HUES48 (cell line): ENCODE measurements around the gene HCN2.
"Not testable (repeated sequence)": the region's sequence is repeated elsewhere in the genome, so short reads cannot be mapped to it uniquely, and the experiment has no call there.

ENCODE experiments used
- H3K27ac ChIP-seq: one replicate; pipeline ENCODE4 v1.7.0; 2013; ENCODE audit warnings: low read depth, low read length, inconsistent platforms
- H3K27me3 ChIP-seq: 2 replicates; pipeline ENCODE4 v1.6.1; 2013; ENCODE audit warnings: mild to moderate bottlenecking, low read length; ENCODE audit not compliant: control insufficient read depth, insufficient read depth
- H3K36me3 ChIP-seq: 2 replicates; pipeline ENCODE4 v1.6.1; 2013; ENCODE audit warnings: low read length; ENCODE audit not compliant: control insufficient read depth, insufficient read depth
- H3K4me1 ChIP-seq: 2 replicates; pipeline ENCODE4 v1.6.1; 2013; ENCODE audit warnings: mild to moderate bottlenecking, low read length; ENCODE audit not compliant: control insufficient read depth, insufficient read depth
- H3K4me3 ChIP-seq: 2 replicates; pipeline ENCODE4 v1.5.1; 2013; ENCODE audit warnings: mild to moderate bottlenecking, low read depth, low read length
- H3K9ac ChIP-seq: 2 replicates; pipeline ENCODE4 v1.6.1; 2013; ENCODE audit warnings: mild to moderate bottlenecking, low read depth, low read length, moderate library complexity
- H3K9me3 ChIP-seq: 2 replicates; pipeline ENCODE4 v1.6.1; 2013; ENCODE audit warnings: low read length; ENCODE audit not compliant: control insufficient read depth, insufficient read depth

The HCN2 gene

DNA sequence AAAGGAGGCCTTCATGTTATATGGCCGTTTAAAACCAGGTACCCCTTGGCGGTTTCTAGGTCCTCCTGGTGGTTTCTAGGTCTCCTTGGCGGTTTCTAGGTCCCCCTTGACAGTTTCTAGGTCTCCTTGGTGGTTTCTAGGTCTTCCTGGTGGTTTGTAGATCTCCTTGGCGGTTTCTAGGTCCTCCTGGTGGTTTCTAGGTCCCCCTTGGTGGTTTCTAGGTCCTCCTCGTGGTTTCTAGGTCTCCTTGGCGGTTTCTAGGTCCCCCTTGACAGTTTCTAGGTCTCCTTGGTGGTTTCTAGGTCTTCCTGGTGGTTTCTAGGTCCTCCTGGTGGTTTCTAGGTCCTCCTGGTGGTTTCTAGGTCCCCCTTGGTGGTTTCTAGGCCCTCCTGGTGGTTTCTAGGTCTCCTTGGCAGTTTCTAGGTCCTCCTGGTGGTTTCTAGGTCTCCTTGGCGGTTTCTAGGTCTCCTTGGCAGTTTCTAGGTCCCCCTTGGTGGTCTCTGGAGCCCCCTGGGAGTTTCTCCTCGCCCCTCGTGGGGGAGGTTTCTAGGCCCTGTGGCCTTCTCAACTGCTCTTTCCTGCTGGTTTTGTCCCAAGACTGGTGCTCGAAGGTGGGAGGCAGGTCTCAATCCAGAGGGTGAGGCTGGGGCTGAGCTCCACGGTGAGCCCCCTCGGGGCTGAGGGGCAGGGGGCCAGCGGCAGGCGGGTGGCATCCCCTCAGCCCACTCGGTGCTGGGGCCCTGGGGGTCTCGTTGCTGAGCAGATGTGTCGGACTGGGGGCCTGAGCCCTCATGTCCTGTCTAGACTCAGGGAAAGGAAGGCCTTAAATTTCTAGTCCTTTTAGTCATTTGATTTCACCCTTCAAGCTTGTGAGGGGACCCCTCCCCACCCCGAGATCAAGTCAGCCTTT is 8.0 kb downstream of the HCN2 start:
- Histone ChIP-seq H3K9me3 (no peaks in the 10 kb centered on the region; the same call in 1 of the 2 replicates), H3K36me3 (no peaks in the 10 kb centered on the region), H3K27me3 (no peaks in the 10 kb centered on the region), H3K27ac (no peak overlapping the region), H3K4me1 (no peaks in the 10 kb centered on the region), H3K9ac (no peak overlapping the region), H3K4me3 (no peak overlapping the region)

DNA sequence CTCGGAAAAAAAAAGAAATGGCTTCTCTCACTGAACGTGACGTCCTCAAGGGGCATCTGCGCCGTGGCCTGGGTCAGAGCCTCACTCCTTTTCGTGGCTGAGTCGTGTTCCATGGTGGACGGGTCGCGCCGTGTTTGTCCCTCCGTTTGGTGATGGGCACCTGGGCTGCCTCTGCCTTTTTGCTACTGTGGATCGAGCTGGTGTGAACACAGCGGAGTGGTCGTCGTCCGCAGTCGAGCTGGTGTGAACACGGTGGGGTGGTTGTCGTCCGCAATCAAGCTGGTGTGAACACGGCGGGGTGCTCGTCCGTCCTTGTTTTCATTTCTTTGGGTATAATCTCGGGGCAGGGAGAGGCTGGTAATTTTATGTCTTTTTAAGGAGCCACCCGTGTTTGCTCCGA is 11.6 kb downstream of the HCN2 start:
- Histone ChIP-seq H3K27ac (no peak overlapping the region), H3K9me3 (no peaks in the 10 kb centered on the region; the same call in 1 of the 2 replicates), H3K4me1 (no peaks in the 10 kb centered on the region), H3K36me3 (no peaks in the 10 kb centered on the region), H3K27me3 (no peaks in the 10 kb centered on the region), H3K4me3 (no peak overlapping the region), H3K9ac (no peak overlapping the region)

DNA sequence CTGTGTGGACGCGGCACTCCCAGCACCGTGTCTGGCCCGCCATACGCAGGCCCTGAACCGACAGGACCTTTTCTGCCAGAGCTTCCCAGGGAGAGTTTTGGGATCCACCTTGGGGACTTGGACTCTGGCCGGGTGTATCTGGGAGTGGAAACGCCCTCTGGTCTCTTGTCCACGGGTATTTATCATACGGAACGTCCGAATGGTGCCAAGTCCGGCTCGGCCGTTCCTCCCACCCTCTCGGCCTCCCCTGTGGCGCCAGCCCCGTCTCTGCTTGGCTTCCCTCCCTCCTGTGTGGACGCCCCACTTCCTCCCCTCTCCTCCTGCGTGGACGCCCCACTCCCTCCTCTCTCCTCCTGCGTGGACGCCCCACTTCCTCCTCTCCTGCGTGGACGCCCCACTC is 12.1 kb downstream of the HCN2 start:
- no peaks in the 10 kb centered on the region for H3K4me1 ChIP-seq
- H3K4me3 ChIP-seq = no peak overlapping the region
- no peaks in the 10 kb centered on the region for H3K36me3 ChIP-seq
- no peaks in the 10 kb centered on the region for H3K27me3 ChIP-seq
- no peak overlapping the region for H3K9ac ChIP-seq
- no peaks in the 10 kb centered on the region; the same call in 1 of the 2 replicates for H3K9me3 ChIP-seq
- H3K27ac ChIP-seq = no peak overlapping the region

DNA sequence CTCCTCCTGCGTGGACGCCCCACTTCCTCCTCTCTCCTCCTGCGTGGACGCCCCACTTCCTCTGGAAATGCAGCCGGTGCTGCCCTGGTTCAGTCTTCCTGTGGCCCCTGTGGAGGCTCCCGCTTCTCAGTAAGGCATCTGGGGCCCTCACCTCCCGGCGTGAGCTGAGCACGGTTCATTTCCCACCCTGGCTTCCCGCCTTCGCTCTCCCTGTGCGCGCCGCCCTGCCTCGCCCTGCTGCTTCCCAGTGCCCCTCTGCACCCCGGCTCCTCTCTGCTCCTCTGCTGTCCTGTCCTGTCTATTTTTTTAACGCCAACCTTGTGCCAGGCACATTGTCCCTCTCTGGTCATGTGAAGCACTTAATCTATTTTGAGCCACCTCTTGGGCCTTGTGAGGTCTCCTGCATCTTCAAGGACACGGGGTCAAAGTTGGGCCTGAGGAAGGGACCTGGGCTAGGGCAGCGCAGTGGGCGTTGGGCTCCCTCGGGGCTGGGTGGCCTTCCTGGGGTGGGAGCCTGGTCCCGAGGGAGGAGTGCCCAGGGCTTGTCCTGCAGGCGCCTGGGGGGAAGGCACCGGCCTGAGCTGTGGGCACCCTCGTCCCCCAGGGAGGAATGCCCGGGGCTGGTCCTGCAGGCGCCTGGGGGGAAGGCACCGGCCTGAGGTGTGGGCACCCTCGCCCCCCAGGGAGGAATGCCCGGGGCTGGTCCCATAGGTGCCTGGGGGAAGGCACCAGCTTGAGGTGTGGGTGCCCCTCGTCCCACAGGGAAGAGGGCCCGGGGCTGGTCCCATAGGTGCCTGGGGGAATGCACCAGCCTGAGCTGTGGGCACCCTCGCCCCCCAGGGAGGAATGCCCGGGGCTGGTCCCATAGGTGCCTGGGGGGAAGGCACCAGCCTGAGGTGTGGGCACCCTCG is 13.0 kb downstream of the HCN2 start:
- Histone ChIP-seq H3K9me3 (no peaks in the 10 kb centered on the region; the same call in 1 of the 2 replicates), H3K27me3 (no peaks in the 10 kb centered on the region), H3K27ac (no peak overlapping the region), H3K9ac (no peak overlapping the region), H3K36me3 (no peaks in the 10 kb centered on the region), H3K4me3 (no peak overlapping the region), H3K4me1 (no peaks in the 10 kb centered on the region)

DNA sequence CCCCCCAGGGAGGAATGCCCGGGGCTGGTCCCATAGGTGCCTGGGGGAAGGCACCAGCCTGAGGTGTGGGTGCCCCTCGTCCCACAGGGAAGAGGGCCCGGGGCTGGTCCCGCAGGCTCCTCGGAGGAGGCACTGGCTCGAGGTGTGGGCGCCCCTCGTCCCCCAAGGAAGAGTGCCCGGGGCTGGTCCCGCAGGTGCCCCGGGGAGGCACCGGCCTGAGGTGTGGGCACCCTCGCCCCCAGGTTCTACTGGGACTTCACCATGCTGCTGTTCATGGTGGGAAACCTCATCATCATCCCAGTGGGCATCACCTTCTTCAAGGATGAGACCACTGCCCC is 13.6 kb downstream of the HCN2 start:
- H3K27ac ChIP-seq, H3K9ac ChIP-seq, H3K36me3 ChIP-seq, H3K4me3 ChIP-seq, H3K9me3 ChIP-seq, H3K27me3 ChIP-seq, H3K4me1 ChIP-seq: not testable (repeated sequence)

DNA sequence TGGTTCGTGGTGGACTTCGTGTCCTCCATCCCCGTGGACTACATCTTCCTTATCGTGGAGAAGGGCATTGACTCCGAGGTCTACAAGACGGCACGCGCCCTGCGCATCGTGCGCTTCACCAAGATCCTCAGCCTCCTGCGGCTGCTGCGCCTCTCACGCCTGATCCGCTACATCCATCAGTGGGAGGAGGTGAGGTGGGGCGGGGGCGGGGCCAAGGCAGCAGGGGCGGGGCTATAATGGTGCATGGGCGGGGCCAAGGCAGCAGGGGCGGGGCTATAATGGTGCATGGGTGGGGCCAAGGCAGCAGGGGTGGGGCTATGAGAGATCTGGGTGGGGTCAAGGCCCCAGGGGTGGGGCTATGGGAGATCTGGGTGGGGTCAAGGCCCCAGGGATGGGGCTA is 14.1 kb downstream of the HCN2 start:
- not testable (repeated sequence) for H3K27ac ChIP-seq, H3K36me3 ChIP-seq, H3K9me3 ChIP-seq, H3K27me3 ChIP-seq, H3K9ac ChIP-seq, H3K4me1 ChIP-seq, H3K4me3 ChIP-seq

DNA sequence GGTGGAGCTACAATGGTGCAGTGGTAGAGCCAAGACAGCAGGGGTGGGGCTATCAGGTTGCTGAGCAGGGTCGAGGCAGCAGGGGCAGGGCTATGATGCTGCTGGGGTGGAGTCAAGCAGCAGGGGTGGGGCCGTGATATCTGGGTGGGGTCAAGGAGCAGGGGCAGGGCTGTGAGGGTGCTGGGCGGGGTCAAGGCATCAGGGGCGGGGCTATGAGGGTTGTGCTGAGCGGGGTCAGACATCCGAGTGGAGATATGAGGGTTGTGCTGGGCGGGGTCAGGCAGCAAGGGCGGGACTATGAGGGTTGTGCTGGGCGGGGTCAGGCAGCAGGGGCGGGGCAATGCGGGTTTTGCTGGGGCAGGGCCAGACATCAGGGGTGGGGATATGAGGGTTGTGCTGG is 14.7 kb downstream of the HCN2 start:
- H3K9ac ChIP-seq = no peak overlapping the region
- no peaks in the 10 kb centered on the region for H3K36me3 ChIP-seq
- no peaks in the 10 kb centered on the region for H3K27me3 ChIP-seq
- no peaks in the 10 kb centered on the region; the same call in 1 of the 2 replicates for H3K9me3 ChIP-seq
- H3K27ac ChIP-seq = no peak overlapping the region
- no peaks in the 10 kb centered on the region for H3K4me1 ChIP-seq
- H3K4me3 ChIP-seq = no peak overlapping the region

DNA sequence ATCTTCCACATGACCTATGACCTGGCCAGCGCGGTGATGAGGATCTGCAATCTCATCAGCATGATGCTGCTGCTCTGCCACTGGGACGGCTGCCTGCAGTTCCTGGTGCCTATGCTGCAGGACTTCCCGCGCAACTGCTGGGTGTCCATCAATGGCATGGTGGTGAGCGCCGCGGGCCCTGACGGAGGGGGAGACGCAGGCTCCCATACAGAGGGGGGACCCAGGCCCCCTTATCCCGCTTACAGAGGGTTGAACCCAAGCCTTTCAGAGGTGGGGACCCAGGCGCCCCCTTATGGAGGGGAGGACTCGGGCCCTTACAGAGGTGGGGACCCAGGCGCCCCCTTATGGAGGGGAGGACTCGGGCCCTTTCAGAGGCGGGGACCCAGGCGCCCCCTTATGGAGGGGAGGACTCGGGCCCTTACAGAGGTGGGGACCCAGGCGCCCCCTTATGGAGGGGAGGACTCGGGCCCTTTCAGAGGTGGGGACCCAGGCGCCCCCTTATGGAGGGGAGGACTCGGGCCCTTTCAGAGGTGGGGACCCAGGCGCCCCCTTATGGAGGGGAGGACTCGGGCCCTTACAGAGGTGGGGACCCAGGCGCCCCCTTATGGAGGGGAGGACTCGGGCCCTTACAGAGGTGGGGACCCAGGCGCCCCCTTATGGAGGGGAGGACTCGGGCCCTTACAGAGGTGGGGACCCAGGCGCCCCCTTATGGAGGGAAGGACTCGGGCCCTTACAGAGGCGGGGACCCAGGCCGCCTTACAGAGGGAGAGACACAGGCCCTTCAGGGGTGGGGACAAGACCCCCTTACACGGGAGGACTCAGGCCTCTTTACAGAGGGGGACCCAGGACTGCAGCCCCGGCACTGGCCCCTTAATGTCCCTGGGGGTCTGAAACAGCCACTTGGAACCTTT is 15.6 kb downstream of the HCN2 start:
- H3K9ac ChIP-seq, H3K36me3 ChIP-seq, H3K27me3 ChIP-seq, H3K27ac ChIP-seq, H3K9me3 ChIP-seq, H3K4me1 ChIP-seq, H3K4me3 ChIP-seq: not testable (repeated sequence)

DNA sequence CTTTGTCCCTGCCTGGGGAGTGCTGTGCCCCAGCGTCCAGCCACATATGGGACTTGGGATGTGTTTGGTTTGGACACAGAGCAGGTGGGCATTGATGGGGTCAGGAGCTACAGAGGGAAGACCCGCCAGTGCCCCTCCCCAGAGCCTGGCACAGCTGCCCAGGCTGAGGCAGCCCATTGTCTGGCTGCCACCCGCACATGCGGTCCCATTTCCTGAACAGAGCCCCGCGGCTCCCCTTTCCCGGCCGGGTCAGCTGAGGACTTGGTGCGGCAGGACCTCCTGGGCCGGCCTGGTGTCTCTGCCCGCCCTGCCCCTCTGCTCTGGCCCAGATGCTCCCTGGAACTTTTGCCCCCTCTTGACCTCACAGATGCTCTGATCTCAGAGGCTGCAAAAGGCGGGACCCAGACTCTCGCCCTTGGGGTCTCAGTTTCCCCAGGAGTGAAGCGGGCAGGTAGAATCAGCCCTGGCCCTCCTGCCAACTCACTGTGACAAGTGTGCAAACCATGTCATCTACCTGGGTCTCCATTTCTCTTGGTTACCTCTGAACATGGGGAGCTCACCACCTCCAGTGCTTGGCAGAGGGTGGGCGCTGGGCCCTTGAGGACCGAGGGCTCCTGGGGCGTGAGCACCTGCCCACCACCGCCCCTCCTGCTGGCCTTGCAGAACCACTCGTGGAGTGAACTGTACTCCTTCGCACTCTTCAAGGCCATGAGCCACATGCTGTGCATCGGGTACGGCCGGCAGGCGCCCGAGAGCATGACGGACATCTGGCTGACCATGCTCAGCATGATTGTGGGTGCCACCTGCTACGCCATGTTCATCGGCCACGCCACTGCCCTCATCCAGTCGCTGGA is 17.8 kb downstream of the HCN2 start:
- Histone ChIP-seq H3K36me3 (no peaks in the 10 kb centered on the region), H3K27ac (no peak overlapping the region), H3K4me3 (no peak overlapping the region), H3K9ac (no peak overlapping the region), H3K27me3 (no peaks in the 10 kb centered on the region), H3K9me3 (no peaks in the 10 kb centered on the region; the same call in 1 of the 2 replicates), H3K4me1 (peaks cover 4% of the 10 kb centered on the region; the same call in 1 of the 2 replicates)
